HFF-Myc (cell line): Measurements from ENCODE around the gene LRP8.

Experiments
- DNase-seq: peaks from one replicate; pipeline ENCODE4 v3.0.0-alpha.2; 2011; ENCODE audit warnings: low read depth; ENCODE audit errors: extremely low read depth
- H3K4me3 ChIP-seq: replicated peaks from 2 replicates; pipeline ENCODE4 v1.5.1; 2011; ENCODE audit warnings: low read depth, mild to moderate bottlenecking, control low read depth, low read length
- TF ChIP-seq, protein P1 (sequence below): IDR thresholded peaks from 2 replicates; pipeline ENCODE4 v1.5.1; 2012; ENCODE audit warnings: mild to moderate bottlenecking, low read depth, low read length, control low read depth; ENCODE audit errors: missing control alignments

LRP8 gene

DNA sequence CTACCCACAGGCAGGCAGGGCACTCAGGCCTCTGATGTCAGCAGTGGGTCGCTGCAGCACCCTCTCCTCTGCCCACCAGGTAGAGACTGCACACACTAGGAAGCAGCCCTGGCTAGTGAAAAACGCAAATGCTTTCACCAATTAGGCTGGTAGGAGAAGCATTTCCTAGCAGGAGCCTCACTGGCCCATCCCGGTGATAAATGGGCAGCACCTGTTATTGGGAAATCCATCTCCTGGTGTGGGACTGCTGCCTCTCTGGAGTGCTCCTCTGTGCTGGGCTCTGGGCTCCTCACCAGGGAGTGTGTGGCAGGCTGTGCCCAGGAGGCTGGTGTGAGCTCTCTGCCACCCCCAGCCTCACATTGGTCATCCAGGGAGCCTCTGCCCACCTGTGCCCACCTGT lies 28.6 kb downstream of the LRP8 start:
- H3K4me3 ChIP-seq = no peak overlapping the region
- TF ChIP-seq, protein P1, sequence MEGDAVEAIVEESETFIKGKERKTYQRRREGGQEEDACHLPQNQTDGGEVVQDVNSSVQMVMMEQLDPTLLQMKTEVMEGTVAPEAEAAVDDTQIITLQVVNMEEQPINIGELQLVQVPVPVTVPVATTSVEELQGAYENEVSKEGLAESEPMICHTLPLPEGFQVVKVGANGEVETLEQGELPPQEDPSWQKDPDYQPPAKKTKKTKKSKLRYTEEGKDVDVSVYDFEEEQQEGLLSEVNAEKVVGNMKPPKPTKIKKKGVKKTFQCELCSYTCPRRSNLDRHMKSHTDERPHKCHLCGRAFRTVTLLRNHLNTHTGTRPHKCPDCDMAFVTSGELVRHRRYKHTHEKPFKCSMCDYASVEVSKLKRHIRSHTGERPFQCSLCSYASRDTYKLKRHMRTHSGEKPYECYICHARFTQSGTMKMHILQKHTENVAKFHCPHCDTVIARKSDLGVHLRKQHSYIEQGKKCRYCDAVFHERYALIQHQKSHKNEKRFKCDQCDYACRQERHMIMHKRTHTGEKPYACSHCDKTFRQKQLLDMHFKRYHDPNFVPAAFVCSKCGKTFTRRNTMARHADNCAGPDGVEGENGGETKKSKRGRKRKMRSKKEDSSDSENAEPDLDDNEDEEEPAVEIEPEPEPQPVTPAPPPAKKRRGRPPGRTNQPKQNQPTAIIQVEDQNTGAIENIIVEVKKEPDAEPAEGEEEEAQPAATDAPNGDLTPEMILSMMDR = no peak
- DNase-seq = no peak

DNA sequence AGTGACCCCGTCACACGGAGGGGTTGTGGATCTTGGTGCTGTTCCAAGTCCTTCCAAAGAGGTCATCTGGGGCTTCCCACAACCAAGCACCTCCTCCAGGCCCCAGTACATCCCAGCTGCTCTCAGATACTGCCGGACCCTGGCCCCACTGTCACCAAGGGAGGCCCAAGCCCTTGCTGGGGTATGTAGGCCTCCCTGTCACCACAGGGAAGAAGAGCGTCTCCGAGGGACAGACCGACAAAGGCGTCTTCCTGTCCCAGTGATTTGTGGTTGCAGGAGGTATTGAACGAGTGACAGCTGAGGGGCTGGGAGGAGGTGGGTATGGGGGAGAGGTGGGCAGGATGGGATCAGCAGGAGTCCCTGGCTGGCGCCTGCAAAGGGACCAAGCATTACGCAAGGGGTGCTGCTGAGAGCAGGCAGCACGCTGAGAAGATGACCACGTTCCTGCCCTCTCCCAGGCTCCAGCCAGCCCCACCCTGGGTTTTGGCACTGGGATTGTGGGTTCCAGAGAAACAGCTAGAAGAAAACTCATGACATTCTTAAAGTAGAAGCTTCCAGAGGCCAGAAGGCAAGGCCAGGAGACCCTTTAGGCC lies 29.7 kb downstream of the LRP8 start:
- H3K4me3 ChIP-seq = no peak overlapping the region
- TF ChIP-seq, protein P1 = no peak
- DNase-seq = no peak

DNA sequence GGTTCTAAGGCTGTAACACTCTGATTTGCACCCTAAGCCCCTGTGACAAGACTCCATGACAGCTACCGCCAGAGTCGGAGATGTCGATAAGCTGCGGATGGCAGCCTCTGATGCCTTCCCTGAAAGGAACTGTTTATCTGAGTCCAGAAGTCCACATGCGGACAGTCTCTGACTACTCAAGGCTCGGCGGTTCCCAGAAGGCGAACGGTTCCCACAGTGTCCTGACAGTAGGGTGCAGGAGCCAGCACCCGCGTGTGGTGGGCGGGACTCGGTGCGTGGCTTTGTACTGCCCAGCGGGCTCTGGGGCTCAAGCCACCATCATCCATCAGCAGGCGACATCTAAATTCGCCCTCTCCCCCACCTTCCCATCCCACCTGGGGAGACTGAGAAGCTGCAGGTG lies 30.7 kb downstream of the LRP8 start:
- TF ChIP-seq, protein P1 = no peak
- no peak for DNase-seq
- H3K4me3 ChIP-seq = no peak overlapping the region

DNA sequence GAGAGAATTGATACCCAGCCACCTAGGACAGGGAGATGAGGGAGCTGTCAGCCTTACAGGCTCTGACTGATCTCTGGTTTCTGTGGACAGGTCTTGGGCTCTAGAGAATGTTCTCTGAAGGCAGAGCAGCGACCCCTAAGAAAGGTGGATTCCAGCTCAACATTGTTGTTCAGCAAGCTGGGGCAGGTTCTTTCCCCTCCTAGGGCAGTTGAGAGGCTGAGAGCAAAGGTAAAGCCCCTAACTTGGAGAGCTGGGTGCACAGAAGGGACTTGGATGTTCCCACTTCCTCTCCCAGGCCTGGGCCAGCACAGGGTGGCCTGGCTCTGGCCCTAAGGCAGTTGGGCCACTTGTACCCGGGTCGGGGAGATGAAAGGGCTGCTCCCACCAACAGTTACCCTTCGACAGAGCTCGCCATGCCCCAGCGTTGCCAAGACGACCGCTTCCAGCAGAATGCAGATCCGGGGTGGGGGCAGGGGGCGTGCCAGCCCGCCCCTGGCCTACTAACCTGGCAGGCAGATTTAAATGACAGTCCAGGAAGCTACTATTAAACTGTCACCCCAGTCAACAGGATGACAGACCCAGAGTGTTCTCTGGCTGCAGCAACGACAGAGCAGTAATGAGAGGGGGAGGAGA lies 31.6 kb downstream of the LRP8 start:
- no peak for DNase-seq
- TF ChIP-seq, protein P1 = no peak
- no peak overlapping the region for H3K4me3 ChIP-seq

DNA sequence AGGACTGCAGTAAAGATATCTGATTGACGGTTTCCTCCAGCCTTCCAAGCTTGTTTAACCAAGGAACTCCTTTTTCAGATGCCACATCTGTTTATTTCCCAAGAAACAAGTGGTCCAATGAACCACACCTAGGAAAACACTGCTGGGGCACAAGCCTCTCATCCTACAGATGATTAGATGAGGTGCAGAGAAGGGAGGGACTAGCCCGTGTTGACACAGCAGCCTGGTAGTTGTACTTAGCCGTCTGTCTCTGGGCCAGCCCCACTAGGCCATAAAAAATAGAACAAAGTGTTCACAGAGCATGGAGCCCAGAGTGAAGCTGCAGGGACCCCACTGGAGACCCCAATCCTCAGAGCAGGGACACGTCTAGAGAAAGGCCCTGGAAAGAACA lies 32.1 kb downstream of the LRP8 start:
- DNase-seq = no peak

DNA sequence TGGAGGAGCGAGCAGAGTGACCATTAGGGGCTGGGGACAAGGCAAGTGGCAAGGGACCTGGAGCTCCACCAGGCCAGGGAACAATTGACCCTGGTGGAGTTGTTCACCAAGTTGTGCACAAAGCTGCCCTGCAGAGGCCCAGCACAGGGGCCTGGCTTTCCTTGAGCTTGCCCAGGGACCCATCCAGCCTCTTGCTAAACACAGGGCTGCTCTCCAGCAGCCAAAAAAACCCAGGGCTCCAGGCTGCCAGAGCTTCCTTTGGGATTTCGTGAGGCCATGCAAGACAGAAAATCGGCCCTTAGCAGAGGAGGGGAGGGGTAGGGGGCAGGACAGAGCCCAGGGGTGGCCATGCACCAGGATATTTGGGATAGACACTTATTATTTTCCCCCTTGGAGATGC lies 32.6 kb downstream of the LRP8 start:
- no peak overlapping the region for H3K4me3 ChIP-seq
- TF ChIP-seq, protein P1 = no peak
- no peak for DNase-seq

More for the DNA sequence above, 32.1 kb downstream of the LRP8 start:
- TF ChIP-seq, protein P1 = no peak
- no peak overlapping the region for H3K4me3 ChIP-seq

DNA sequence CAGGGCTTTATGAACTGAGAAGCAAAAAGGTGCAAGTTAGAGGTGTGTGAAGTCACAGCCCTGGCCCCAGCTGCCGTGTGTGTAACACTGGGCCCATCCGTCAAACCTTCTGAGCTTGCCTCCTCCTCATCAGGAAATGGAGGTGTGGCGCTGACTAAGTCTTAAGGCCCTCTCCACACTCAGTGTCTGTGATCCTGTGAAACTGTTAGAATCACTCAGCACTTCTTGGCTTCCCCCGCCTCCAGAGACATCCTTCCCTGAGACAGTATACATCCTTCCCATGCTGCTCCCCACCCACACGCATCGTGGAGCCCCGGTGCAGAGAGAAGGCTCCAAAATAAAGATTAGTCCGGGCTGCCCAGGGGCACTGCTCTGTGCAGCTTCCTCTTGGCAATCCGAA lies 33.3 kb downstream of the LRP8 start:
- H3K4me3 ChIP-seq = no peak overlapping the region
- TF ChIP-seq, protein P1 = no peak
- DNase-seq = no peak
